Measurements from ENCODE around the gene CCDC180.
"Not testable (repeated sequence)": the region's sequence is repeated elsewhere in the genome, so short reads cannot be mapped to it uniquely, and the experiment has no call there.

The CCDC180 gene

GRCh38 chr9:97324954-97325353 lies 17.5 kb downstream of the CCDC180 start:
- H3K27ac ChIP-seq: no peak overlapping the region
- TF ChIP-seq, protein P1, sequence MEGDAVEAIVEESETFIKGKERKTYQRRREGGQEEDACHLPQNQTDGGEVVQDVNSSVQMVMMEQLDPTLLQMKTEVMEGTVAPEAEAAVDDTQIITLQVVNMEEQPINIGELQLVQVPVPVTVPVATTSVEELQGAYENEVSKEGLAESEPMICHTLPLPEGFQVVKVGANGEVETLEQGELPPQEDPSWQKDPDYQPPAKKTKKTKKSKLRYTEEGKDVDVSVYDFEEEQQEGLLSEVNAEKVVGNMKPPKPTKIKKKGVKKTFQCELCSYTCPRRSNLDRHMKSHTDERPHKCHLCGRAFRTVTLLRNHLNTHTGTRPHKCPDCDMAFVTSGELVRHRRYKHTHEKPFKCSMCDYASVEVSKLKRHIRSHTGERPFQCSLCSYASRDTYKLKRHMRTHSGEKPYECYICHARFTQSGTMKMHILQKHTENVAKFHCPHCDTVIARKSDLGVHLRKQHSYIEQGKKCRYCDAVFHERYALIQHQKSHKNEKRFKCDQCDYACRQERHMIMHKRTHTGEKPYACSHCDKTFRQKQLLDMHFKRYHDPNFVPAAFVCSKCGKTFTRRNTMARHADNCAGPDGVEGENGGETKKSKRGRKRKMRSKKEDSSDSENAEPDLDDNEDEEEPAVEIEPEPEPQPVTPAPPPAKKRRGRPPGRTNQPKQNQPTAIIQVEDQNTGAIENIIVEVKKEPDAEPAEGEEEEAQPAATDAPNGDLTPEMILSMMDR (conservative IDR thresholded peaks at IDR 0.05): no peak

DNA sequence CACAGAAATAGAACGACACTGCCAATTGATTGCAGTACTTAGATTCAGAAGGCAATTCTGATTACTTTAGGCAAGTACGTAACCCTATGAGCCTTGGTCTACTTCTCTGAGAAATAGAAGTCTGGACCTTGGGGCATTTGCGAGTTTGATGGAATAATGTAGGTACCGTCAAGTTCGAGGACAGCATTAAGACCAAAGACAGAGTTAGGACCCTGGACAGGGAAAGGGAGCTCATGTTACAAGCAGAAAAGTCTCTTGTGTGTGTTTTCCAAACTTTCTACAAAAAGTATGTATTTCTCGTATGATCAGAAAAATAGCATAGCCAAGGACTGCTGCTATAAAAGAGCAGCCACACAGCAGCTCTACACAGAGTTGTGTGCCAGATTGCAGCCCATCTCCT lies 20.1 kb downstream of the CCDC180 start:
- H3K27ac ChIP-seq: no peak overlapping the region
- TF ChIP-seq, protein P1 (conservative IDR thresholded peaks at IDR 0.05): no peak

GRCh38 chr9:97332993-97333392 lies 25.5 kb downstream of the CCDC180 start:
- TF ChIP-seq, protein P1 (conservative IDR thresholded peaks at IDR 0.05): no peak

DNA sequence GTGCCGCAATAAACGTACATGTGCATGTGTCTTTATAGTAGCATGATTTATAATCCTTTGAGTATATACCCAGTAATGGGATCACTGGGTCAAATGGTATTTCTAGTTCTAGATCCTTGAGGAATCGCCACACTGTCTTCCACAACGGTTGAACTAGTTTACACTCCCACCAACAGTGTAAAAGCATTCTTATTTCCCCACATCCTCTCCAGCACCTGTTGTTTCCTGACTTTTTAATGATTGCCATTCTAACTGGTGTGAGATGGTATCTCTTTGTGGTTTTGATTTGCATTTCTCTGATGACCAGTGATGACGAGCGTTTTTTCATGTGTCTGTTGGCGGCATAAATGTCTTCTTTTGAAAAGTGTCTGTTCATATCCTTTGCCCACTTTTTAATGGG lies 28.2 kb downstream of the CCDC180 start:
- not testable (repeated sequence) for H3K27ac ChIP-seq

More at GRCh38 chr9:97332993-97333392, 25.5 kb downstream of the CCDC180 start:
- no peak overlapping the region for H3K27ac ChIP-seq

DNA sequence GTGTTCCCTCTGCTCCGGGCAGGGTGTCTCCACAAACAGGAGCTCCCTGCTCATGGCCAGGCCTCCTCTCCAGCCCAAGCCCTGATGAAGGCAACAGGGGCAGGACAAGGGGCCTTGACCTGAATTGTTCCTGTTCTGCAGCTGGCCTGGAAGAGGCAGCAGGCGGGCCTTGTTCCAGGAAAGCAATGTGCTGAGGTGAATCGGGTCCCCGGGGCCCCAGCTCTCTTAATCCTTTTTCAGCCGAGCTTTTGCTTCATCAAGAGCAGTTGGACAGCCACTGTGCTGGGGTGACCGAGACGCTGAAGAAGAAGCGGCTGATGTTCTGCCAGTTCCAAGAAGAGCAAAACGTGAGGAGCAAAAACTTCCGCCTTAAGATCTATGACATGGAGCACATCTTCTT lies 41.4 kb downstream of the CCDC180 start:
- no peak overlapping the region for H3K27ac ChIP-seq
- TF ChIP-seq, protein P1 (conservative IDR thresholded peaks at IDR 0.05): no peak

- TF ChIP-seq, protein P1 (conservative IDR thresholded peaks at IDR 0.05): no peak
- no peak overlapping the region for H3K27ac ChIP-seq
Observed at GRCh38 chr9:97349400-97349799, 41.9 kb downstream of the CCDC180 start.

DNA sequence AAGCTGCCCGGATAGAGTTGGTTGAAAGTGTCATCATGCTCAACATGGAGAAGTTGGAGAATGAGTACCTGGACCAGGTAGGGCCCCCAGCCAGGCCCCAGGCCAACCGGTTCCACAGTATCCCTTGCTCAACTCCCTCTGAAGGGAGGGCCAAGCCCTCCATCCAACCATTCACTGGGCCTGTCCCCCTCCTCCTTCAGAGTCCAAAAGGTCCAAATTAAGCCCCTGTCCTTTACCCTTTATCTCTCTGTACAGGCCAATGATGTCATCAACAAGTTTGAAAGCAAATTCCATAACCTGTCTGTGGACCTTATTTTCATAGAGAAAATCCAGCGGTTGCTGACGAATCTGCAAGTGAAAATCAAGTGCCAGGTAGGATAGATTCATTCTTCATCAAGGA lies 47.2 kb downstream of the CCDC180 start:
- no peak overlapping the region for H3K27ac ChIP-seq
- TF ChIP-seq, protein P1 (conservative IDR thresholded peaks at IDR 0.05): no peak

DNA sequence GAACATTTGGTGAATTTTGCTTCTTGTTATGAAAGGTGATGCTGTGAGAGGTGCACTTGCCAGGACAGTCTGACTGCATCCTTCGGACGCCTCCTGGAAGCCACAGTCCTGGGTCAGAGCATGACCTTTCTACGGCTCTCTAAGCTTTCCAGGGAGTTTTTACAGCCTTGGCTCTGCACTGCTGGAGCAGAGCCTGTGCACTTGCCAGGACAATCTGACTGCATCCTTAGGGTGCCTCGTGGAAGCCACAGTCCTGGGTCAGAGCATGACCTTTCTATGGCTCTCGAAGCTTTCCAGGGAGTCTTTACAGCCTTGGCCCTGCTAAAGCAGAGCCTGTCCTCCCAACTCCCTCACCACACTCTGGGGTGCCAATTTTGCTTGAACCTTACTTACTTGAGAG lies 49.6 kb downstream of the CCDC180 start:
- TF ChIP-seq, protein P1 (conservative IDR thresholded peaks at IDR 0.05): no peak

More for the DNA sequence above, 49.6 kb downstream of the CCDC180 start:
- H3K27ac ChIP-seq: peak overlapping the region; percentile 65
